22Rv1 (cell line): ENCODE data around the gene SMARCD1.

ENCODE experiments used
- CTCF ChIP-seq: fragments of 450-650 bp; IDR thresholded peaks from 2 replicates; pipeline ENCODE4 v1.5.1; 2017; ENCODE audit warnings: mild to moderate bottlenecking
- ZFX ChIP-seq: fragments of 450-650 bp; IDR thresholded peaks from 2 replicates; pipeline ENCODE4 v1.6.1; 2017; ENCODE audit warnings: antibody characterized with exemption, borderline replicate concordance

- TF ChIP-seq CTCF (no peak), ZFX (no peak)
Measured at GRCh38 chr12:50065726-50066310, 19.3 kb upstream of the SMARCD1 start.
